NOMO-1 (cell line): ENCODE data around the gene FRMPD2.
"Not testable (repeated sequence)": the region's sequence is repeated elsewhere in the genome, so short reads cannot be mapped to it uniquely, and the experiment has no call there.

Source experiments
- DNase-seq, 2 experiments: peaks; one replicate each; lab custom pipeline; 2025; ENCODE audit not compliant: unreplicated experiment in 2 of 2; lab: John Stamatoyannopoulos, UW

FRMPD2 gene

DNA sequence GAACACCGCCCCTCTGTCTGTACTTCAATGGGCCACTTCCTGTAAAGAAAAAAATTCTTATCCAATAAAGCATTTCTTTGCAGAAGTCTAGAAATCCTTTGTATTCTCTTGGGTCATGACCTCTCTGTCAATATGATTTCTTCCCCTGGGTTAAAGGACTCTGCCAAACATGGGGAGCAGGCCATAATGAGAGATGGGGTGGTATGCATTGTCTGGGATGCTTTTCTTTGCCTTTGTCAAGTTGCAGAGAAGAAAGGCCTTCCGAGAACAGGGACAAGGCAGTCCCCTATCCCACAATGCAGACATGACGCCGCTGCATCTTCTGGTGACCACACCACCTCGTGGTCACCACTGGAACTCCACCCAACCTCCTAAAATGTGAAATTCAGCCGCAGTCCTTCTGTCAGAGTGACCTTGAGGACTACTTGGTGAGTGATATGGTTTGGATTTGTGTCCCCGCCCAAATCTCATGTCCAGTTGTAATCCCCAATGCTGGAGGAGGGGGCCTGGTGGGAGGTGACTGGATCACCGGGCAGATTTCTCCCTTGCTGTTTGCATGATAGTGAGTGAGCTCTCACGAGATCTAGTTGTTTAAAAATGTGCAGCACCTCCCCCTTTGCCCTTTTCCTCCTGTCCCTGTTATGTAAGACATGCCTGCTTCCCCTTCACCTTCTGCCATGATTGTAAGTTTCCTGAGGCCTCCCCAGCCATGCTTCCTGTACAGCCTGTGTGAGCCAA lies 15.2 kb upstream of the FRMPD2 start:
- peak in 1 of 2 experiments; percentile 29 for DNase-seq

DNA sequence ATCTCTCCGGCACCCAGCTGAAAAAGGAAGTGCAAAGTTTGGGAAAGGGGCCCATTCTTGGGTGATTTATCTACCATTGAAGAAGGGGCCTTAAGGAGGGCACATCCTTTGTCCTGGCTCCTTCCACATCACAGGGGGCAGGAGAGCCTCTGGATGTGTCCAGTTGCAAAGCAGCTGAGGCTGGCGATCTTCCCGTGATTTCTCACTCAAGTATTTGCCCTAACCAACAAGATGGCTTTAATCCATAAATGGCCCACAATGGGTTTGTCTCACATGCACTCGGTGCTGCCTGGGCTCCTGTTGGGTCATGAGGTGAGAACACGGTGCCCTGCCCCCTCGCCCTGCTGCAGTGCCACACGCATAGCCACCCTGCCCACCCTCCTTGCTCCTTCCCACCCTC lies 14.2 kb upstream of the FRMPD2 start:
- DNase-seq = no peak

DNA sequence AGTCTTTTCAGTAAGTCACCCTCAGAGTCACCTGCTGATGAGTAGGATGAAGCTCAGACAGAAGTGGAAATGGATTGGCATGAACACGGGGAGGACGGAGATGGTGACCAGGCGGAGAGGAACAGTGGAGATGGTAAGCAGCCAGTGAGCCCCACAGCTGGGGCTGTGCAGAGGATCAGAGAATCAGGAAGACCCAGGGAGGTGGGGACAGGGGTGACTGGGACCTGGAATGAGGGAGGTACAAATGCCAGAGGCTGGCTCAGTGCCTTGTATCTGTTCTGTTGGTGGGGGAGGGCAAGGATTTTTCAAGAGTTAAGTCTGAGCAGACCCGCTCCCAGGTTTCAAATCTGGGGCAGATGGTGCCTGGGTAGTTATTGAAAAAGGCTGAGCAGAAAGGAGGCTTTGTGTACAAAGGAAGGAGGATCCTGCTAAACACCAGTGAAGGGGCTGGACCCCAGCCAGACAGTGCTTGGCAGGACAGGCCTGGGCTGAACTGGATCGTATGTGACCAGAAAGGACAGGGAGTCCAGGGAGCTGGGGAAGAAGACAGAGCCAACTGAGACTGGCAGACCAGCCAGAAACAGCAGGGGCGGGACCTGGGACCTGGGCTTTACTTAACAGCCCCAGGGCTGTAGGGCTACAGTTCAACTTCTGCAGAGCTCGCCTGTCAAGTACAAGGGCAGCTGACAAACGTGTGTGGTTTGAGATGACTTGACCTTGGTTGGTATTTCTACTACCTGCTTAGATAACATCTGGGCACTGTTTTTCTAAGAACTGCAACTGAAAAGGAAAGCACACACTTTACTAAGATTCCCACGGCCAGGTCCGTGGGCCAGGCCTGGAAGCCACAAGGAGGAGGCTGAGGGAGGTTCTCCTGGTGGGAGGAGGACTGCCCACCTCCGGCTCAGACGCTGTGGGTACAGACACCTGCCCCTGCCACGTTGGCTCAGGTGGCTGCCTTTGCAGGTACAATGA lies 13.2 kb upstream of the FRMPD2 start:
- no peak for DNase-seq

DNA sequence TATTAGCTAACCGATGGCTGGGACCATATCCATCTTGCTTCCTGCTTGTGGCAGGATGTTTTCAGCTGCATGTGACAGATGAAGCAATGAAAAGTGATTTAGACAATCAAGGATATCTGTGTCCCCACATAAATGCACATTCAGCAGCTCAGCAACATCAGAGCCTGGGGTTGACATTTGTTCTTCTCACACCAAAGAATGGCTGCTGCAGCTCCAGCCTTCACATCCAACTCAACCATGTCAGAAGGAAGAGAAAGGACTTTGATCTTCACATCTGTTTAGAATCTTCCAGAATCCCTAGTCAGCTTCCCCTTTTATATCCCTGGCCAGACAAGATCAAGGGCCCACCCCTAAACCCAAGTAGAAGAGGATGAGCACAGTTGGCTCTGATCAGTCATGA lies 11.9 kb upstream of the FRMPD2 start:
- DNase-seq = no peak

DNA sequence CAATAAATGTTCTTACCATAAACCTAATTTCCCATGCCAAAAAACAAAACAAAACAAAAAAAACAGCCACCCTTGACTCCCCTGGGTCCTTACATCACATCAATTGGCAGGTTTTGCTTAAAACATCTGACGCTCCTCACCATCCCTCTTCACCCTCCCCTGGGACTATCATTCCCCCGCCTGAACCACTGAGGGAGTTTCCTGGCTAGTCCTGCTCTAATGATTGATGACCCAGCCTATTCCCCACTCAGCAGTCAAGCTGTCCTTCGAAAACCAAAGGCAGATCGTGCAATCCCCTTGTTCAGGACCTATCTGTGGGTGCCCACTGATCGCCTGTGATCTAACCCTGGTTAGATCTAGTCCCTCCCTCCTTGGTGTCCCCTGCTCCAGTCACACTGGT lies 11.2 kb upstream of the FRMPD2 start:
- no peak for DNase-seq

DNA sequence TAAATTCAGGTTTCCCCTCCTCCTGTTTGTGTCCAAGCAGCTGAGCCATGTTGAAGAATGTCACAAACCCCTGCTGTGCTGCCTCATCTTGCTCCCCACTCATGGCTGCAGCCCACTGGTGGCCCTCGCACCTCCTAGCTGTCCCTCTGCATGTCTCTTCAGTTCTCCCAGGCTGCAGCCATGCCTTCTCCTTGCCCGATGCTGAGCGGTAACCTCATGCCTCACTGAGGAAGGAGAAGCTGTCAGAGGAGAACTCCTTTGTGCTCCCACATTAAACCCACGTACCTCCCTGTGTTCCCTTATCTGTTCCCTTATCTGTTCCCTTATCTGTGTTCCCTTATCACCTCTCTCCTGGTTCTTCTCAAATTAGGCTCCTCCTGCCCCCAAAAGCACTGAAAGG lies 10.3 kb upstream of the FRMPD2 start:
- DNase-seq = no peak

DNA sequence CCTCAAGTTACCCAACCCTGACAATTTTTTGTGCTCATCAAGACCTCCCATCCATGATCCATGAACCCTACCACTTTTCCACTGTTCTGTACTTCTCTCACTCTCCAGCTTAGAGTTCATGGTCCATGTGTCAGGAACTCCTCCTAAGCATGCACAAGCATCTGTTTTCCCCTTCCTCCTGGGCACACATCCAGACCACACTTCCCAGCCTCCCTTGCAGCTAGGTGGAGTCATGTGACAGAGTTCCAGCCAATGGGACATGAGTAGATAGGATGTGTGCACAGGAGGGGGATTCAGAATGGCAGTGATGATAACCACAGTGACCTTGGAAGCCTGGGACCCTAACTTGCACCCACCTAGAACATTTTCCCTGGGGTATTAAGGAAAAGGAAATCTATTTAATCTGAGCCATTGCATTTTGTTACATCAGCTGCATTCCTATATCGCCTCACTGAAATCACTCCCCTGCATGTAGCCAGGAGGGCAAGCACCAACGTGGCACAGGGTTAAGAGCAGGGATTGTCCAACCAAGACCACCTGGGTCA lies 9.6 kb upstream of the FRMPD2 start:
- DNase-seq = no peak

DNA sequence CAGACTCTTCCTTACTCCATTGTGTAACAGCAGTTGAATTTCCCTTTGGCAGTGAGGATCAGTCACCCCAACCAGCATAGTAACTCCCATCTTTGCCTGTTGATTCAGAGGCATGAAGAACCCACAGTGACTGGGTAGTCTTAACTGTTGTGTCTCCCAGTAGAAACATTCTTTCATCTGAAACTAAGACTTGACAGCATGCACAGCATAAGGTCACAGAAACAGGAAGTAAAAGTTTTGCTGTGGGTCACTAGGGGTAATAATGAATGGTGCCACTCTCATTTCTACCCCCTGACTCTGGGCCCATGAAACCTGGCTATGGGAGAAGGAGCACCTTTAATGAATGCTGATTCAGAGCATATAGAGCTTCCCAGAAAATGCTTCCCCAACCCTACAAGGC lies 8.3 kb upstream of the FRMPD2 start:
- no peak for DNase-seq

DNA sequence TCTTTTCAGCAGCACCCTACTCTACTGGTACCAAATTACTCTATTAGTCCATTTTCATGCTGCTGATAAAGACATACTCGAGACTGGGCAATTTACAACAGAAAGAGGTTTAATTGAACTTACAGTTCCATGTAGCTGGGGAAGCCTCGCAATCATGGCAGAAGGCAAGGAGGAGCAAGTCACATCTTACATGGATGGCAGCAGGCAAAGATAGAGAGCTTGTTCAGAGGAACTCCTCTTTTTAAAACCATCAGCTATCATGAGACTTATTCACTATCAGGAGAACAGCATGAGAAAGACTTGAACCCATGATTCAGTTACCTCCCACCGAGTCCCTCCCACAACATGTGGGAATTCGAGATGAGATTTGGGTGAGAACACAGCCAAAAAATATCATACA lies 7.2 kb upstream of the FRMPD2 start:
- not testable (repeated sequence) for DNase-seq

DNA sequence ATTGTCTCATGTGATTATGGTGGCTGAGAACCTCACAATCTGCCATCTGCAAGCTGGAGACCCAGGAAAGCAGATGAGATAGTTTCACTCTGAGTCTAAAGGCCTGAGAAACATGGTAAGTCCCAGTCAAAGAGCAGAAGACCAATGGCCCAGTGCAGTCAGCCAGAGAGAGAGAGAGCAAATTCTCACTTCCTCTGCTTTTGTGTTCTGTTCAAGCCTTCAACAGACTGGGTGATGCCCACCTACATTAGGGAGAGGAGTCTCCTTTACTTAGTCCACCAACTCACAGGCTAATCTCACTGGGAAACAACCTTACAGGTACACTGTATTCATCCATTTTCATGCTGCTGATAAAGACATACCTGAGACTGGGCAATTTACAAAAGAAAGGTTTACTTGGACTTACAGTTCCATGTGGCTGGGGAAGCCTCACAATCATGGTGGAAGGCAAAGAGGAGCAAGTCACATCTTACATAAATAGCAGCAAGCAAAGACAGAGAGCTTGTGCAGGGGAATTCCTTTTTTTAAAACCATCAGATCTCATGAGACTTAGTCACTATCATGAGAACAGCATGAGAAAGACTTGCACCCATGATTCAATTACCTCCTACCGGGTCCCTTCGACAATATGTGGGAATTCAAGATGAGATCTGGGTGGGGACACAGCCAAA lies 4.7 kb upstream of the FRMPD2 start:
- DNase-seq = no peak

DNA sequence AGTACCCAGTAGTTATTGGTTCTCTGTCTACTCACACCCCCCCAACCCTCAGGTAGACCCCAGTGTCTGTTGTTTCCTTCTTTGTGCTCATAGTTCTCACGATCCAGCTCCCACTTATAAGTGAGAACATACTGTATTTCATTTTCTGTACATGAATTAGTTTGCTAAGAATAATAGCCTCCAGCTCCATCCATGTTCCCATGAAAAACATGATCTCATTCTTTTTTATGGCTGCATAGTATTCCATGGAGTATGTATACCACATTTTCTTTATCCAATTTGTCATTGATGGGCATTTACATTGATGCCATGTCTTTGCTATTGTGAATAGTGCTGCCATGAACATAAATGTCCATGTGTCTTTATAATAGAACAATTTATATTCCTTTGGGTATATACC lies 2.6 kb upstream of the FRMPD2 start:
- no peak for DNase-seq

DNA sequence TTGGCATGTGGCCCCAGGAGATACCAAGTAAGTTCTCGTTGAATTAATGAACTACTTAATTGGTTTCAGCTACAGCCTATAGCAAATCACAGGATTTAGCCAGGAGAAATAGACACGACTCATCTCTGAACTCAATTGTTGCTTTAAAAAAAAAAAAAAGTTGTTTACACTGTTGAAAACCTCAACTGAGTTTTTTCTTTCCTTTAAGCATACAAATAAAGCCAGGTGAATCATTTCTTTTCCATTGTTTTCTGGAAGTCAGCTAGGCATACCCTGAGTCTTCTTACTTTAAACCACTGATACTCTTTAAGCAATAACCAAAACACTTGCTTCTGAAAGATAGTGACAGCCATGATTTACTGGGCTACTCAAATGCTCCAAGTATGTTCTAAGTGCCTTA lies 755 bp downstream of the FRMPD2 start:
- DNase-seq = no peak

DNA sequence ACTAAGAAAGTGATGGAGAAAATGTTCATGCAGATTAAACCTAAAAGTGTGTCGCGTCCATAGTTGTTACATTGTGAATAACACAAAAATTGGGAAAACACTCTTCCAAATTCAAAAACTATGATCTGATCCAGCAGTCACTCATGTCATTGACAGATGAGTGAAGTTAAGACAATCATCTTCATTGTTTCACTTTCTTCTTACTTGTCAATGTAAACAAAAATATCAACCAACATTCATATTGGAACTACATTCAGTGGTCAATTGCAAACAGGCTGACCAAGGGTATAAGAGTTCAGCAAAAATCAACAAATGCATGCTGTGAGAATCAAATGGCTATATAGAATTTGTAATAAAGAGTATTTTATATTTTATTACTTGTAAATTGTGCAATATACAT lies 1.8 kb downstream of the FRMPD2 start:
- no peak for DNase-seq

DNA sequence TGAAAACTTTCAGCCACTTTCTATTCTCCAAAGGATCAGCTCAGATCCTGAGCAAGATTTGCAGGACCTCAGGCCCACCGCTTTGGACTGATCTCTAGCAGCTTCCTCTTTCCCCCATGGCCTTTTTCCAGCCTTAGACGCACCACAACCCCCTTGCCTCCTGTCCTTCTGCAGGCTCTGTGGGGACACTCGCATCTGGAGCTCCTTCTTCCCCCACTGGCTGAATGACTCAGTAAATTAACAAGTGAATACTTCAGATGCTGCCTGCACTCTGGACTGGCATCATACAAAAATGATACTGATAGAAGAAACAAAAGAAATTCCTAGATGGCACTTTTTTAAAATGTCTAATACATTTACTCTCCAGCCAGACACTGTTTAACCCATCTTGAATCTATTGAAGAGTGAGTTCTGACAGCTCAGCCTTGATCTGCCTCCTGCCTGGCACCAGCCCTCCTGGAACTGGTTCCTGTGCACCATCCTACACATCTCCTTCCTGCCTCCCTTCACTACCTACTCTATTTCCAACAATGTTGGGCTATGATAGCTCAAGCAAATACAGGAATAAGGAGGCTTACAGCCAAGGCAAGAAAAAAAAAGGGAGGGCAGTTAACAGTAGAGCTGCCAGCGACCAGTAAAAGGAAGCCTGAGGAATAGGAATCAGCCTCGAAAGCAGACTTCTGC lies 3.3 kb downstream of the FRMPD2 start:
- DNase-seq = no peak

DNA sequence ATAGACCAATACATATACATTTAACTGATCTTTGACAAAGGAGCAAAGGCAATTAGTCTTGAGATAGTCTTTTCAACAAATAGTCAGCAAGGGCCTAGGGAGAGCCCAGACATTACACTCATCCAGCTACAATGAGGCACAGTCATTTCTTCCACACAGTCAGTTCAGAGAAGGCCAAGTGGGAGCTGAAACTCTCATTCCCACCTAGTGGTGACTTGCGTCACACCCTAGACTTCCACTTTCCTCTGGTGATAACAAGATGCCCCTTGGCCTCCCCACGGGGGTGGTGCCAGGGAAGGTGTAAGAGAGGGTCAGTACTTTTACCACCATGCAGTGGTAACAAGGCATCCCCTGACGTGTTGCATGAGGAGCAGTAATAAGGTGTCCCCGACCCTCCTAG lies 8.0 kb downstream of the FRMPD2 start:
- no peak for DNase-seq

DNA sequence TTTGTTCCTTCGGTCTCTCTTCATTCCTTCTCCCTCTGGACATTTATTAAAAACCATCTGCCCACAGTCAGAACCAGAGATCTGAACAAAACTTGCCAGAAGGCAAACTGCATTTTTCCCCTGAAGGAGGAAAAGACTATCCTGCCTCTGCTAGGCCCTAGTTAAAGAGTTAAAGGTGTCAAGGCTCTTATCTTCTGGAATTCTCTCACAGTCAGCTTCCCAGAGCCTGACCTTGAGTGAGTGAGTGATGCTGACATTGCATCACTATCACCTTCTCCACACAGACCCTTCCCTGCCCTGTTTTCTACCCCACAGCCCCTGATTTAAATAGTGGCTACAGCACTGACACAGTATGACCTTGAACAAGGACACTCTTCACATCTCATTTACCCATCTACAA lies 16.4 kb downstream of the FRMPD2 start:
- DNase-seq = no peak

DNA sequence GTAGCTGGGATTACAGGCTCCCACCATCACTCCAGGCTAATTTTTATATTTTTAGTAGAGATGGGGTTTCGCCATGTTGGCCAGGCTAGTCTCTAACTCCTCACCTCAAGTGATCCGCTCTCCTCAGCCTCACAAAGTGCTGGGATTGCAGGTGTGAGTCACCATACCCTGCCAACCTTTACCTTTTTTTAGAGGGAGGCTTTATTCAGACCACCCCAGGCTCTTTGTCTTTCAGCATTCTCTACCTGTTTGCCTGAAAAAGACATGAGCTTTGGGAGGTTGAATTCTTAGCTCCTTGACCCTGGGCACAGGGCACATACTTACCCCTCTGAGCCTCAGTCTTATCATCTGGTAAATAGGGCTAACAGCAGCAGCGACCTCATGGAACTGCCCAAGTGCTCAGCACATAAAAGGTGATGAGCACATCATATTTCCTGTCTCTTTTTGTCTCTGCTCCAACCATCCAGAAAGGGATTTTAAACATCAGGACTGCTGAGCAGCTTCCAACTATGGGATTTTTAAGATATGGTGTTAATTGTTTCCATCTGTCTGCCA lies 17.0 kb downstream of the FRMPD2 start:
- no peak for DNase-seq

DNA sequence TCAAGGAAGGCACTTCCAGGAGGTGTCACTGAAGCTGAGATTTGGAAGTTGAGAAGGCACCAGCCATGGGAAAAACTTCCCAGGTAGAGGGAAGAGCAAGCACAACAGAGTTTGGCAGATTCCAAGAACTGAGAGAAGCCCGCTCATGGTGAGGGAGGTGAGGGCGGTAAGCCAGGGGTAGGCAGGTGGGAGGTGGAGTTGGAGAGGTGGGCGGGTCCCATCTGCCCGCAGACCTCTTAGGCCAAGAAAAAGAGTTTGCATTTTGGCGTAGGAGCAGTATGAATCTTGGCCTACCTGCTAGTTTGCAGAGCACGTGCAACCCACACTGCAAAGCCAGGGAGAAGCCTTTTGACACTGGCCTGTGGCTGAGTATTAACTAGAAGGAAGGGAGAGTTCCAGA lies 18.8 kb downstream of the FRMPD2 start:
- no peak for DNase-seq

DNA sequence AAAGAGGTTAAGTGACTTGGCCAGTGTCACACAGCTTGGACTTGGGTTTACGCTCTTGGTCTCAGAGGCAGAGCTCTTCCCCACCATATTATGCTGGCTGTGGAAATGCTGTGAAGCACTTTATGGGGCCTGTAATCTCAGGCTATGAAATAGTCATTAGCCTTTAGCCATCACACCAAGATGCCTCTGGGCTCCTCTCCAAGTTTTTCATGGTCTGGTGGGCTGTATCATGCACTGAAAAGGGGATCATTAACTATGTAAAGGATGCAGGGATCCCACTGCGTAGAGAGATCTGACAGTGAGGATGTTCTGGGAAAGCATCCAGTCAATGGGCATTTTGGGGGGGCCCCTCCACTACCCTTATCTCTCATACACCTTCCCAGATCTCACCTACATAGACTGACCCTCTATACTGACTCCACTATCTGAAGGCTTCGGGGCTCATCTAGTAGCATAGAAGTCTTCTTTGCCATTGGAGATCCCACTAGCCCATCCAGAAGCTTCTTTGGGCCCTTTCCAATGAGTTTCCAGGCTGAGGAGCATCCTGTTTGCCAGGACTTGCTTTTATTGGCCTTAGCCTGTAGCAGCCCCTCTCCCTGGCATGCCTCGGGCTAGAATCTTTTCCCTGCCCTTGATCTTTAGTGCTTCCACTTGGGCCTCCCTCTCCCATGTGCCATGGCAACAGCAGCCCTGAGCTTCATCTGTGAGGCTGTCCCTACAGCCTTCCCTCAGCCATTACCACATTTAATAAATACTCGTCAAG lies 19.6 kb downstream of the FRMPD2 start:
- DNase-seq = no peak
